H9 (cell line): ENCODE data around the gene CYP2W1. TPM values are rescaled to one million over a fixed set of nuclear protein-coding genes. Genes with fewer than 3 reads are reported as not detected.

Experiments
- DNase-seq: peaks from one replicate; pipeline ENCODE4 v3.0.0-alpha.2; 2017
- H2AFZ ChIP-seq: one replicate; pipeline ENCODE4 v1.6.1; 2013; ENCODE audit warnings: mild to moderate bottlenecking, low read length, control low read depth, moderate library complexity
- H2AK5ac ChIP-seq: 2 replicates; pipeline ENCODE4 v1.6.1; 2013; ENCODE audit warnings: low read length, control low read depth, mixed read lengths; ENCODE audit not compliant: insufficient read length
- H2BK120ac ChIP-seq: one replicate; pipeline ENCODE4 v1.6.1; 2013; ENCODE audit warnings: low read depth, mild to moderate bottlenecking, low read length, control low read depth, inconsistent platforms; ENCODE audit not compliant: poor library complexity, severe bottlenecking
- H2BK12ac ChIP-seq: 2 replicates; pipeline ENCODE4 v1.6.1; 2013; ENCODE audit warnings: low read length, control low read depth, mixed read lengths, low read depth; ENCODE audit not compliant: insufficient read length
- H2BK15ac ChIP-seq: 2 replicates; pipeline ENCODE4 v1.6.1; 2013; ENCODE audit warnings: low read depth, low read length, control low read depth
- H2BK20ac ChIP-seq: one replicate; pipeline ENCODE4 v1.6.1; 2013; ENCODE audit warnings: low read depth, mild to moderate bottlenecking, low read length, control low read depth, inconsistent platforms; ENCODE audit not compliant: poor library complexity, severe bottlenecking
- H2BK5ac ChIP-seq: 2 replicates; pipeline ENCODE4 v1.6.1; 2013; ENCODE audit warnings: low read length, control low read depth, mixed read lengths; ENCODE audit not compliant: insufficient read length
- H3K14ac ChIP-seq: 2 replicates; pipeline ENCODE4 v1.6.1; 2013; ENCODE audit warnings: low read length, control low read depth; ENCODE audit not compliant: insufficient read depth
- H3K18ac ChIP-seq: 2 replicates; pipeline ENCODE4 v1.6.1; 2013; ENCODE audit warnings: low read depth, mild to moderate bottlenecking, mixed read lengths, low read length, control low read depth; ENCODE audit not compliant: insufficient read length
- H3K23ac ChIP-seq: 2 replicates; pipeline ENCODE4 v1.6.1; 2013; ENCODE audit warnings: low read length, control low read depth, mixed read lengths, low read depth; ENCODE audit not compliant: insufficient read length
- H3K23me2 ChIP-seq: 2 replicates; pipeline ENCODE4 v1.6.1; 2013; ENCODE audit warnings: low read depth, mild to moderate bottlenecking, mixed read lengths, low read length, control low read depth; ENCODE audit not compliant: insufficient read length, poor library complexity, severe bottlenecking
- H3K27ac ChIP-seq: 2 replicates; pipeline ENCODE4 v1.5.1; 2013; ENCODE audit warnings: low read length, control low read depth, mixed read lengths, low read depth; ENCODE audit not compliant: insufficient read length
- H3K27me3 ChIP-seq: 2 replicates; pipeline ENCODE4 v1.6.1; 2013; ENCODE audit warnings: low read length, control low read depth, inconsistent platforms; ENCODE audit not compliant: insufficient read depth
- H3K4ac ChIP-seq: 2 replicates; pipeline ENCODE4 v1.6.1; 2013; ENCODE audit warnings: low read depth, mild to moderate bottlenecking, control low read depth, inconsistent platforms, low read length, moderate library complexity
- H3K4me1 ChIP-seq: 2 replicates; pipeline ENCODE4 v1.6.1; 2013; ENCODE audit warnings: low read length, control low read depth, inconsistent platforms; ENCODE audit not compliant: insufficient read depth
- H3K4me2 ChIP-seq: 2 replicates; pipeline ENCODE4 v1.6.1; 2013; ENCODE audit warnings: low read length, control low read depth, mixed read lengths; ENCODE audit not compliant: insufficient read length, insufficient read depth
- H3K56ac ChIP-seq: 2 replicates; pipeline ENCODE4 v1.6.1; 2013; ENCODE audit warnings: low read depth, mild to moderate bottlenecking, mixed read lengths, low read length, control low read depth; ENCODE audit not compliant: insufficient read length
- H3K79me1 ChIP-seq: 2 replicates; pipeline ENCODE4 v1.6.1; 2013; ENCODE audit warnings: low read depth, mild to moderate bottlenecking, moderate library complexity, low read length, control low read depth, inconsistent platforms; ENCODE audit not compliant: insufficient read depth, poor library complexity, severe bottlenecking
- H3K79me2 ChIP-seq: 2 replicates; pipeline ENCODE4 v1.6.1; 2013; ENCODE audit warnings: low read length, control low read depth, inconsistent platforms; ENCODE audit not compliant: insufficient read depth
- H3K9ac ChIP-seq: 2 replicates; pipeline ENCODE4 v1.6.1; 2013; ENCODE audit warnings: low read length, control low read depth, mixed read lengths; ENCODE audit not compliant: insufficient read length; ENCODE audit errors: extremely low read depth
- H3K9me3 ChIP-seq: one replicate; pipeline ENCODE4 v1.6.1; 2013; ENCODE audit warnings: low read depth, low read length, inconsistent platforms; ENCODE audit not compliant: control insufficient read depth
- H3T11ph ChIP-seq: one replicate; pipeline ENCODE4 v1.6.1; 2013; ENCODE audit warnings: mild to moderate bottlenecking, low read length, control low read depth, inconsistent platforms
- H4K20me1 ChIP-seq: one replicate; pipeline ENCODE4 v1.6.1; 2013; ENCODE audit not compliant: control insufficient read depth, insufficient read length, insufficient read depth
- H4K5ac ChIP-seq: 2 replicates; pipeline ENCODE4 v1.6.1; 2013; ENCODE audit warnings: low read depth, mild to moderate bottlenecking, mixed read lengths, low read length, control low read depth; ENCODE audit not compliant: insufficient read length
- H4K8ac ChIP-seq: replicated peaks from 2 replicates; pipeline ENCODE4 v1.6.1; 2013; ENCODE audit warnings: low read length, control low read depth, mixed read lengths, low read depth; ENCODE audit not compliant: insufficient read length
- H4K91ac ChIP-seq: 2 replicates; pipeline ENCODE4 v1.6.1; 2013; ENCODE audit warnings: low read depth, mild to moderate bottlenecking, moderate library complexity, mixed read lengths, low read length, control low read depth; ENCODE audit not compliant: insufficient read length
- H3K27ac Mint-ChIP-seq, 3 experiments: 2 replicates in 2 of 3; 3 replicates in 1 of 3; pipeline ENCODE4 v1.8.0; 2020 to 2021; ENCODE audit warnings: mixed read lengths in 3 of 3, mild to moderate bottlenecking in 1 of 3, moderate library complexity in 1 of 3
- H3K27me3 Mint-ChIP-seq: 2 replicates; pipeline ENCODE4 v1.8.0; 2021; ENCODE audit warnings: low read depth, mild to moderate bottlenecking, moderate library complexity, mixed read lengths
- H3K36me3 Mint-ChIP-seq, 3 experiments: 2 replicates in 2 of 3; 3 replicates in 1 of 3; pipeline ENCODE4 v1.8.0; 2020 to 2021; ENCODE audit warnings: low read depth in 3 of 3, mixed read lengths in 3 of 3; ENCODE audit not compliant: insufficient read depth in 1 of 3
- H3K4me1 Mint-ChIP-seq, 2 experiments: 2 replicates each; pipeline ENCODE4 v1.8.0; 2020; ENCODE audit warnings: mixed read lengths in 2 of 2
- H3K4me3 Mint-ChIP-seq, 2 experiments: 2 replicates in 1 of 2; 3 replicates in 1 of 2; pipeline ENCODE4 v1.8.0; 2020 to 2021; ENCODE audit warnings: mild to moderate bottlenecking in 2 of 2, mixed read lengths in 2 of 2, moderate library complexity in 1 of 2
- H3K9me3 Mint-ChIP-seq, 2 experiments: 2 replicates in 1 of 2; 3 replicates in 1 of 2; pipeline ENCODE4 v1.8.0; 2020; ENCODE audit warnings: mild to moderate bottlenecking in 2 of 2, mixed read lengths in 2 of 2, moderate library complexity in 1 of 2
- WGBS: extraction: QIAGEN DNeasy Blood & Tissue Kit; methylation state at CpG from one replicate; pipeline ENCODE4 v1.1.7; 2013; ENCODE audit warnings: missing lambda C conversion rate, low lambda C conversion rate, mixed read lengths; ENCODE audit not compliant: insufficient read length; ENCODE audit errors: extremely low coverage; 5-methylcytosine and 5-hydroxymethylcytosine counted together
- total RNA-seq: library from RNA; stranded (reverse); gene quantifications from 2 replicates; pipeline ENCODE4 v1.2.1, GENCODE V29; 2021
- TF ChIP-seq, protein P1 (sequence below): fragments of 200-600 bp; sonication (generic); conservative IDR thresholded peaks from 3 replicates; pipeline ENCODE4 v1.8.0; 2021; ENCODE audit warnings: antibody characterized with exemption, mild to moderate bottlenecking

Gene CYP2W1
- total RNA-seq, 1 experiment from 2014 or later = not detected

DNA sequence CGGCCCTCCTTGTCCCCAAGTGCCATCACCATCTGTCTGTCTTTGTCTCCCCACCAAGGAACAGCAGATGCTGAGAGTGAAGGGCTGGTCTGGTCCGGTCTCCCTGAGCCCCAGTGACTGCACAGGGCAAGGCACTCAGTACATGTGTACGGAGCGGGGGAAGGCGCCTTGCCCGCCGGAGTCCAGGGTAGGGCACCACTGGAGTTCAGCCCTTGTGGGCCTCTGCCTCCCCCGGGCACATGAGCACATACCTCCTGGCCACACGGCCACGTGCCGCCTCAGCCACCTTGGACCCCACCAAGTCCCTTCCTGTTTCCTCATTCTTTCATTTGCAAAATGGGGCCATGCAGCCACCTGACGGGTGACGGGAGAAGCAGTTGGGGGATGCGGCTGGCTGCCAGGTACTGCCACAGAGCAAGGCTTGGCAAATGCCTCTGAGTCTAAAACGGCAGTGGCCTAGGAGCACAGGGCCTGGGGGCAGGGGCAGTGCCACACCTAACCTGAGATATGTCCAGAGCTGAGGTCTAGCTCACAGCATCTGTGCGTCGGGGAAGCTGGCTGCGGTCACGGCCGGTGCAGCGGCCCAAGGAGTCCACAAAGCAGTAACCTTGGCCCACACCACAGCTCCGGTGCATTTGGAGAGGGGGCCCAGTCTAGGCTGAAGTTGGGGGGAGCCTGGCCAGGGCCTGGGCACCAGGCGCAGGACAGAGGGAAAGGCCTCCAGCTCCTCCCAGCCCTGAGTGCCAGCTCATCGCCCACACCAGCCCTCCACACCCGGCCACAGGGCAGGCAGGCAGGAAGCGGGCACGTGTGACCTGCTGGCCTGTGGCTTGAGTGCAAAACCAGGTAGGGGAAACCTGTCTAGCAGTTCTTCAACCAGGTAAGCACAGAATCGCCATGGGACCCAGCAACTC is 33.7 kb upstream of the CYP2W1 start:
- Histone ChIP-seq H2AK5ac (no peak overlapping the region), H3K27ac (no peak overlapping the region), H3T11ph (no peak overlapping the region), H2BK15ac (no peak overlapping the region), H4K20me1 (no peaks in the 10 kb centered on the region), H4K8ac (no peak overlapping the region), H2BK12ac (no peak overlapping the region), H3K79me2 (no peaks in the 10 kb centered on the region), H3K18ac (no peak overlapping the region), H4K5ac (no peak overlapping the region), H3K9me3 (no peaks in the 10 kb centered on the region), H2AFZ (no peak overlapping the region), H4K91ac (no peak overlapping the region), H3K56ac (no peak overlapping the region), H3K4me1 (no peaks in the 10 kb centered on the region; the same call in 1 of the 2 replicates), H2BK20ac (no peak overlapping the region), H2BK120ac (no peak overlapping the region), H3K9ac (no peak overlapping the region), H3K4me2 (no peak overlapping the region), H3K14ac (peak overlapping the region; percentile 11; the same call in 1 of the 2 replicates), H3K27me3 (peaks cover 3% of the 10 kb centered on the region; the same call in 1 of the 2 replicates), H3K23ac (no peak overlapping the region), H2BK5ac (no peak overlapping the region), H3K4ac (no peak overlapping the region), H3K23me2 (peaks cover 5% of the 10 kb centered on the region), H3K79me1 (no peaks in the 10 kb centered on the region)
- Mint-ChIP-seq H3K27ac (peak overlapping the region in 1 of 3 experiments; percentile 28; a peak in 3 of 7 replicates), H3K4me3 (no peak overlapping the region), H3K4me1 (peaks cover 7 to 13% of the 10 kb centered on the region in 2 experiments; a peak in 2 of 4 replicates), H3K27me3 (peaks cover 25% of the 10 kb centered on the region), H3K36me3 (no peaks in the 10 kb centered on the region), H3K9me3 (no peaks in the 10 kb centered on the region)
- WGBS = no CpG with 5 or more reads among the region's 28 CpGs
- TF ChIP-seq, protein P1, sequence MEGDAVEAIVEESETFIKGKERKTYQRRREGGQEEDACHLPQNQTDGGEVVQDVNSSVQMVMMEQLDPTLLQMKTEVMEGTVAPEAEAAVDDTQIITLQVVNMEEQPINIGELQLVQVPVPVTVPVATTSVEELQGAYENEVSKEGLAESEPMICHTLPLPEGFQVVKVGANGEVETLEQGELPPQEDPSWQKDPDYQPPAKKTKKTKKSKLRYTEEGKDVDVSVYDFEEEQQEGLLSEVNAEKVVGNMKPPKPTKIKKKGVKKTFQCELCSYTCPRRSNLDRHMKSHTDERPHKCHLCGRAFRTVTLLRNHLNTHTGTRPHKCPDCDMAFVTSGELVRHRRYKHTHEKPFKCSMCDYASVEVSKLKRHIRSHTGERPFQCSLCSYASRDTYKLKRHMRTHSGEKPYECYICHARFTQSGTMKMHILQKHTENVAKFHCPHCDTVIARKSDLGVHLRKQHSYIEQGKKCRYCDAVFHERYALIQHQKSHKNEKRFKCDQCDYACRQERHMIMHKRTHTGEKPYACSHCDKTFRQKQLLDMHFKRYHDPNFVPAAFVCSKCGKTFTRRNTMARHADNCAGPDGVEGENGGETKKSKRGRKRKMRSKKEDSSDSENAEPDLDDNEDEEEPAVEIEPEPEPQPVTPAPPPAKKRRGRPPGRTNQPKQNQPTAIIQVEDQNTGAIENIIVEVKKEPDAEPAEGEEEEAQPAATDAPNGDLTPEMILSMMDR = no peak
- DNase-seq = peak; percentile 36
